ENCODE data around the gene NAA60.
A peak's percentile ranks its signal among the peaks of the same experiment; 100 is the strongest.

The NAA60 gene

GRCh38 chr16:3443108-3444031, at the start of gene NAA60, which contains the start of gene ZNF597:
Gene NAA60, plus strand, starts transcription at chr16:3443680. Its CDS starts 32,548 bp downstream, at chr16:3476228.
Gene ZNF597, minus strand, starts transcription at chr16:3443504. Its CDS starts 351 bp downstream, at chr16:3443153.
- FAIRE-seq (no peak), DNase-seq (ENCODE audit: low spot score) (peak; percentile 78)

- FAIRE-seq = no peak
- DNase-seq (ENCODE audit: low spot score) = no peak
These were observed 43.1 kb upstream of the NAA60 start for GRCh38 chr16:3400446-3400778.

GRCh38 chr16:3400779-3401688, 42.4 kb upstream of the NAA60 start, which contains the start of the genes ZNF174 and ZSCAN32:
Gene ZNF174, plus strand, starts transcription at chr16:3401215. Its CDS starts 790 bp downstream, at chr16:3402005.
Gene ZSCAN32, minus strand, starts transcription at chr16:3401004. Its CDS starts 3,447 bp downstream, at chr16:3397557.
- DNase-seq (ENCODE audit: low spot score) (peak; percentile 100), FAIRE-seq (peak; percentile 97)

- FAIRE-seq (no peak), DNase-seq (ENCODE audit: low spot score) (peak; percentile 46)
These were observed 41.6 kb upstream of the NAA60 start for GRCh38 chr16:3401719-3402397.

GRCh38 chr16:3408561-3409197, 34.8 kb upstream of the NAA60 start:
- DNase-seq (ENCODE audit: low spot score) = no peak
- no peak for FAIRE-seq

GRCh38 chr16:3413730-3414379, 29.6 kb upstream of the NAA60 start:
- no peak for DNase-seq (ENCODE audit: low spot score)
- no peak for FAIRE-seq

- DNase-seq (ENCODE audit: low spot score) (no peak), FAIRE-seq (no peak)
These were observed 11.7 kb upstream of the NAA60 start for GRCh38 chr16:3431779-3432219.

GRCh38 chr16:3434373-3434772, 9.1 kb upstream of the NAA60 start:
- FAIRE-seq (no peak), DNase-seq (ENCODE audit: low spot score) (no peak)

GRCh38 chr16:3439637-3440036, 3.8 kb upstream of the NAA60 start:
- FAIRE-seq = no peak
- DNase-seq (ENCODE audit: low spot score) = no peak

GRCh38 chr16:3444032-3444388, 530 bp downstream of the NAA60 start:
- no peak for FAIRE-seq

GRCh38 chr16:3454093-3454492, 10.6 kb downstream of the NAA60 start:
- FAIRE-seq = no peak

More at GRCh38 chr16:3444032-3444388, 530 bp downstream of the NAA60 start:
- no peak for DNase-seq (ENCODE audit: low spot score)

GRCh38 chr16:3454631-3455147, 11.2 kb downstream of the NAA60 start:
- DNase-seq (ENCODE audit: low spot score) = no peak
- no peak for FAIRE-seq

More at GRCh38 chr16:3454093-3454492, 10.6 kb downstream of the NAA60 start:
- DNase-seq (ENCODE audit: low spot score) = peak; percentile 36

GRCh38 chr16:3457434-3458252, 14.2 kb downstream of the NAA60 start:
- FAIRE-seq (peak; percentile 86), DNase-seq (ENCODE audit: low spot score) (peak; percentile 100)

GRCh38 chr16:3458278-3458851, 14.9 kb downstream of the NAA60 start:
- peak; percentile 50 for FAIRE-seq
- peak; percentile 36 for DNase-seq (ENCODE audit: low spot score)

- DNase-seq (ENCODE audit: low spot score) (no peak), FAIRE-seq (no peak)
These were observed 15.4 kb downstream of the NAA60 start for GRCh38 chr16:3458852-3459361.

- no peak for DNase-seq (ENCODE audit: low spot score)
- FAIRE-seq = no peak
These were observed 16.1 kb downstream of the NAA60 start for GRCh38 chr16:3459401-3460090.

GRCh38 chr16:3460121-3460520, 16.6 kb downstream of the NAA60 start:
- DNase-seq (ENCODE audit: low spot score) (no peak), FAIRE-seq (no peak)

- DNase-seq (ENCODE audit: low spot score) = no peak
- no peak for FAIRE-seq
These were observed 17.1 kb downstream of the NAA60 start for GRCh38 chr16:3460585-3460984.

Data from urothelium cell line (cell line).